OCI-LY1 (cell line): ENCODE data around the gene LDHA.

Experiments used
- CTCF ChIP-seq: fragments of 200-600 bp; sonication (generic), shearing (Covaris generic); IDR thresholded peaks from 2 replicates; pipeline ENCODE4 v1.5.1; 2017; ENCODE audit warnings: mild to moderate bottlenecking, antibody characterized with exemption, low read length, moderate library complexity, mixed read lengths
- EZH2 ChIP-seq: fragments of 200-600 bp; sonication (generic), shearing (Covaris generic); IDR thresholded peaks from 2 replicates; pipeline ENCODE4 v1.8.0; 2017; ENCODE audit warnings: borderline replicate concordance, mixed run types, mild to moderate bottlenecking, antibody characterized with exemption, low read length, moderate library complexity, mixed read lengths

GRCh38 chr11:18361154-18361553 is 33.2 kb upstream of the LDHA start:
- no peak for TF ChIP-seq CTCF
- no peak for TF ChIP-seq EZH2
